HG03378 (cell line): ENCODE measurements around the gene PEX5.
"Not testable (repeated sequence)": the region's sequence is repeated elsewhere in the genome, so short reads cannot be mapped to it uniquely, and the experiment has no call there.

Experiments used
- ATAC-seq: cut with Tn5 transposase; IDR thresholded peaks from one replicate; pipeline ENCODE4 v1.9.1; 2021; ENCODE audit warnings: mild to moderate bottlenecking, moderate library complexity; ENCODE audit not compliant: unreplicated experiment

The PEX5 gene

DNA sequence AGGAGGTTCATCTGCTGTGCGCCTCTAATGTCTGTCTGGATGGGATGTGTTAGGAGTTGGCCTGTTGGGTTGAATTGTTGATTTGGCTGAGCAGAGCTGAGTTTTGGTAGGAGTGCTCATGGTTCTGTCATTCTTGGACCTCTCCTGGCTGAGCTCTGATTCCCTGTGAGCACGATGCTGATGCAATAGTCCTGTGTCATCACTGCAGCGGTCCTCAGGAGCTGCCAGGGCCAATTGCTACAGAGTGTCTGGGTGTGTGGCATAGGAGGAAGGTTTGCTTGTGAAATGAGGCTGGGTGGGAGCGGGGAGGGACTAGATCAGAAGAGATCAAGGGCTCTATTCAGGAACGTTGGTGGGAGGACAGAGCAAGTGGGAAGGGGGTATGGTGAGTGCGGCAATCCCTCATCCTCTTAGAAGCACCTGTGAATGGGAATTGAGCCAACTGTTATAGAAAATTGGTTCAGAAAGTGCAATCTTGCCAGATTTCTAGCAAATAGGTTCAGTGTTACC is 21.2 kb downstream of the PEX5 start:
- no peak for ATAC-seq

DNA sequence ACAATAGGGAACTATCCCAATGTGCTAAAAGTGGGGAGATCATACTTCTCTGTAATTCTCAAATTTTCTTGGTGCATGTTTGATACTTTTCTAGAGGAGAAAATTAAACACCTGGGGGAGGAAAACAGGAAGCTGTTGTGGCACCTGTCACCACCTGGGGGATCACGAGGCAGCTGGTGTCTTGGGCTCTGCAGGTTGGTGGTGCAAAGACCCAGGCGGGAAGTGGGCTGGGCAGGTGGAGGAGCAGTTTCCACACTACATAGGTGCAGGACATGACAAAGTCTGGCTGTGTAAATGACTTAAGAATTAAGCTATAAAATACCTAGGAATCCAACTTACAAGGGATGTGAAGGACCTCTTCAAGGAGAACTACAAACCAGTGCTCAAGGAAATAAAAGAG is 23.2 kb downstream of the PEX5 start:
- no peak for ATAC-seq

DNA sequence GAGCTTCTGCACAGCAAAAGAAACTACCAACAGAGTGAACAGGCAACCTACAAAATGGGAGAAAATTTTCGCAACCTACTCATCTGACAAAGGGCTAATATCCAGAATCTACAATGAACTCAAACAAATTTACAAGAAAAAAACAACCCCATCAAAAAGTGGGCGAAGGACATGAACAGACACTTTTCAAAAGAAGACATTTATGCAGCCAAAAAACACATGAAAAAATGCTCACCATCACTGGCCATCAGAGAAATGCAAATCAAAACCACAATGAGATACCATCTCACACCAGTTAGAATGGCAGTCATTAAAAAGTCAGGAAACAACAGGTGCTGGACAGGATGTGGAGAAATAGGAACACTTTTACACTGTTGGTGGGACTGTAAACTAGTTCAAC is 24.3 kb downstream of the PEX5 start:
- not testable (repeated sequence) for ATAC-seq

DNA sequence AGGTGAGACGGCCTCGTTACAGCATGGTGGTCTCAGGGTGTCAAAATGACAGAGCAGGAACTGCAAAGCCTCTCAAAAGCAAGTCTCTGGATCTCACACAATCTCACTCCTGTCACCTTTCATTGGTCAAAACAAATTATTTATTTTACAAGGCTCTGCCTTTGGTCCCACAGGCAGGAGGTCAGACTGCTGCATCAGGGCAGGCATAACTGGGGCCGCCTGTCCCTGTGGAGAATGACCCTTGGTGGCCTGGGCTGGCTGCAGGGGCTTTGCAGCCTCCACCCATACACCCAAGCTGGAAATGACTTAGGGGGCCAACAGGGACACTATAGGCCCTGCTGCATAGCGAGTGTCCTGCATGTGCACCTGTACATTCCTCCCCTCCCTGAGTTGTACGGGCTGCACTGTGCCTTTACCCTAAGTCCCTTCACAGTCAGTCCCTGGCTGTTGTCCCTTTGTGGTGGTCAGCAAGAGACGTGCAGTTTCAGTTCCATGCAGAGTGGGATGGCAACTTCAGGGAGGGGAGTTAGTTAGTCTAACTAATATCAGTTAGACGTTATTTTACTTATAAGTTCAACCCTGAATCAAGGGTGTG is 28.1 kb downstream of the PEX5 start:
- no peak for ATAC-seq

DNA sequence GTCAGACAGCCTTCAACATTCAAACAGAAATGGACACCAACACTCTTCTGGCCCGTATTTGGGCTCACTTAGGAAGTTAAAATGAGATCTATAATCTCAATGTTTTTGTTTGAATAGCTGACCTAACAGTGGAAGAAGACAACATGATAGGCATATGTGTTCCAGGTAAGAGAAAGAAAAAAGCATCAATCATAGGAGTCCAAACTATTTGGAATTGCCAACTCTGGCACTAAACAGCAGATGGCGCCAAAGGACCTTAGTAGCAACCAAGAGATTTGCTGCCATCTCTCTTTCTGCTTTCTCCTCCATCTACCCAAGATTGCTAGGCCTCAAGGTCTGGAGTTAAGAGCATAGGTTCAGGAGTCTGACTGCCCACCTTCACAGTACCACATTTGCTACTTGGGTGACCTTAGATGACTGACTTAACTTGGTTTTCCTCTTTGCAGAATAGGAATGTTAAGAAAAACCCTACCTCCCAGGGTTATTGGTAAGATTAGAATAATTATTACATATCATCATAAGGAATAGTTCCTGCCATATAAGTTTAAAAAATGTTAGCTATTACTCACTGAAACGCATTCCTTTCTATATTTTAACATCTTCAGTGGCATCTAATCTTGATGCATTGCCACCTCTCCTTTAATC is 30.2 kb downstream of the PEX5 start:
- no peak for ATAC-seq

DNA sequence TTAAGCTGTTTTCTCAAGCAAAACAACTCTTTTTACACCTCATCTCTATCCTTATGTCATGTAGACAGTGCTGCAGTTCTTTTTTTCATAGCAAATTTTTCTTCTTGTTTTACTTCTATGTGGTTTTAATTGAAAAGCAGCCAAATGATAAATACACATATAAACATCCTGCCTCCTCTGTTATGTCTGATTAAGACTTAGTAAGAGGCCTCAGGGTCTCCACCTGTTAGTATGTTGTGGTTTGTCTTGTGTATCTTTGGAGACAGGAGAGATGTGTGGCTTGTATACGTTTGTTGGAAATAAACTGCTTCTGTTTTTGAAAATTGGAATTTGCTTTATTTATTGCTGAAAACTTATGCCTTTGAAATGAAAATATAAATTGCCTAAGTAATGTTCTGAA is 32.0 kb downstream of the PEX5 start:
- ATAC-seq, result no peak

DNA sequence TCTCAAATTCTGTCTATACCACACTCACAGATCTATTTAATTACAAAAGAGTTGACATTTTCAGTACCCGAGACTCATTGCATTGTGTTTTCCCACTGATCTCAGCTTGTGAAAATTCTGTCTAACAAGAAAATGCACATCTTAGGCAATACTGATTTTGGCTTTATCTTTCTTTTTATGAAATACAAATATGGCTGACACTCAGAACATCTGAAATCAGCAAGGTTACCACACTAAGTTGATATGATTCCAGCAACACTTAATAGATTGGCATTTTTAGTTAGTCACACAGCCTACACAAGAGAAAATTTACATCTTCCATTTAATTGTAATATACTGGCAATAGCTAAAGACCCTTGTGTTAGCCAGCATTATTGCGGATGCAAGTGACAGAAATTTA is 40.3 kb downstream of the PEX5 start:
- no peak for ATAC-seq

- no peak for ATAC-seq
These were observed 52.0 kb downstream of the PEX5 start for GRCh38 chr12:7241404-7242005.

GRCh38 chr12:7242176-7243101 is 53.0 kb downstream of the PEX5 start:
- no peak for ATAC-seq

- ATAC-seq, result not testable (repeated sequence)
These were observed 62.0 kb downstream of the PEX5 start for GRCh38 chr12:7251328-7251996.

GRCh38 chr12:7259060-7259459 is 69.6 kb downstream of the PEX5 start:
- ATAC-seq, result no peak
